Fibroblast of villous mesenchyme (primary cell): ENCODE results near the gene PIBF1. TPM values are rescaled to one million over a fixed set of nuclear protein-coding genes. Genes with fewer than 3 reads are reported as not detected.

Experiments
- DNase-seq: peaks from one replicate; pipeline ENCODE4 v3.0.0-alpha.2; 2010; ENCODE audit warnings: low read depth
- H3K4me3 ChIP-seq: 2 replicates; pipeline ENCODE4 v1.5.1; 2011; ENCODE audit warnings: low read depth, mild to moderate bottlenecking, low read length
- CTCF ChIP-seq: IDR thresholded peaks from 2 replicates; pipeline ENCODE4 v1.5.1; 2012; ENCODE audit warnings: low read depth, mild to moderate bottlenecking, low read length; ENCODE audit not compliant: insufficient read depth
- small RNA-seq: library from RNA; depleted of rRNA; stranded (forward); fragments of <200 nt; gene quantifications from one replicate; pipeline ENCODE3, GENCODE V24; 2012
- total RNA-seq: library from RNA; depleted of rRNA; stranded (reverse); fragments of >200 nt; gene quantifications from 2 replicates; pipeline ENCODE4 v1.2.3, GENCODE V29; 2012

Gene PIBF1
- total RNA-seq, 1 donor: 25.0 TPM

- no peak for TF ChIP-seq CTCF
- H3K4me3 ChIP-seq: no peak overlapping the region
- no peak for DNase-seq
These were observed 280.5 kb downstream of the PIBF1 start for GRCh38 chr13:73062468-73062867.

- no peak for DNase-seq
- H3K4me3 ChIP-seq: no peak overlapping the region
- TF ChIP-seq CTCF: no peak
These were observed 281.2 kb downstream of the PIBF1 start for GRCh38 chr13:73063166-73063565.

GRCh38 chr13:73065036-73065435, 283.1 kb downstream of the PIBF1 start:
- TF ChIP-seq CTCF: no peak
- no peak overlapping the region for H3K4me3 ChIP-seq
- DNase-seq: no peak

- TF ChIP-seq CTCF: no peak
- no peak overlapping the region for H3K4me3 ChIP-seq
- DNase-seq: no peak
These were observed 283.9 kb downstream of the PIBF1 start for GRCh38 chr13:73065665-73066340.

Small RNA genes lying within 50 kb of the gene (small RNA-seq; reads per million reads assigned to genes)
- not detected for gene RNU6-79P

Other genes with a start within 250 kb of the PIBF1 start
- 9.0 and 21.2 TPM in 2 replicates for gene MZT1, start 54.5 kb upstream of the PIBF1 start, total RNA-seq
- 5.5 and 13.0 TPM in 2 replicates for gene BORA, start 54.2 kb upstream of the PIBF1 start, total RNA-seq
- 32.5 and 35.0 TPM in 2 replicates for gene DIS3, start 233 bp upstream of the PIBF1 start, total RNA-seq